ENCODE results near the gene MRPL34.
"Not testable (repeated sequence)": the region's sequence is repeated elsewhere in the genome, so short reads cannot be mapped to it uniquely, and the experiment has no call there.

MRPL34 gene

DNA sequence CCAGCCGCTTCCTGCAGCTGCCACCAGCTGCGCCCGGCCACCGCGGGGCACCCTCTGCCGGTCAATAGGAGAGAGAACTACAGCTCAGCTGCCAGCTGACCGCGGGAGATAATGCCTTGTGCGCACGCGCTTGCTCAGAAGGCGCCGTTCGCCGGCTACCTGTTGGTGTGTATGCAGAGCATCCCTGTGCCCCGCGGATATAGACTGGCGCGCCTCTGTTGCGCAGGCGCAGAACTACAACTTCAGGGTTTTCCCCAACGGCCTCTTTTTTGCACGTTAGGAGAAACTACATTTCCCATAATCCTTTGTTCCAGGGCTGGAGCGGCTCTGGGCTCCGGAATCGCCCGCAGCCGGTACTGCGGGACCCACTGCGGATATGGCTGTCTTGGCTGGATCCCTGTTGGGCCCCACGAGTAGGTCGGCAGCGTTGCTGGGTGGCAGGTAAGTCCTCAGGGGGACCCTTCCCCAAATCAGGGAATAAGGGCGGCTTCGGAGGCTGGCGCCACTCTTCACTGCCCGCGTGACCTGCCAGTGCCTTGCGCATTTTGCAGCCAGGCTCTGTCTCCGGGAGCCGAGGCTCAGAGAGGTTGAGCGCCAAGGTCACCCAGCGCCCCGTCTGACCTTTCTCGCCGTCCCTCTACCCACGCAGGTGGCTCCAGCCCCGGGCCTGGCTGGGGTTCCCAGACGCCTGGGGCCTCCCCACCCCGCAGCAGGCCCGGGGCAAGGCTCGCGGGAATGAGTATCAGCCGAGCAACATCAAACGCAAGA, at the start of gene MRPL34:
MRPL34 (plus strand) TSS at position 356 of the 768 bp plus-strand sequence; CDS start at position 377, 21 bp downstream.
- DNase-seq: peak; percentile 98

DNA sequence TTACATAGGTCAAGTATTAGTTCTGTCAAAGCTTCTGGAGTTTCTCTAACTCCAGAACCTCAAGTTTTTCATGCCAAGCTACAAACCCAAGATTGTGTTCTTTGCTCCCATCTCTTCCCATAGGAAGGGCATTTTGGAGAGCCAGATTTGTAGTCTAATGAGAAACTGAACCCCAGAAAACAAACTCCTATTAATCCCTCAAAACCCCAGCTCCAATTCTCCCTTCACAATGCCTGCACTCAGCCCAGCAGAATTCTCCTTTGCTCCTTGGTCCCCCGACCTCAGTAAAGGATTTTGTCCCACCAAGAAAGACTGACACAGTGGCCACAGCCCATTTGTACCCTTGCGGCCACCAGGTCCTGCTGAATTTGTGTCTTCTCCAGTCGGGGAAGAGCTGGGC, 49.5 kb upstream of the MRPL34 start:
- no peak for DNase-seq

DNA sequence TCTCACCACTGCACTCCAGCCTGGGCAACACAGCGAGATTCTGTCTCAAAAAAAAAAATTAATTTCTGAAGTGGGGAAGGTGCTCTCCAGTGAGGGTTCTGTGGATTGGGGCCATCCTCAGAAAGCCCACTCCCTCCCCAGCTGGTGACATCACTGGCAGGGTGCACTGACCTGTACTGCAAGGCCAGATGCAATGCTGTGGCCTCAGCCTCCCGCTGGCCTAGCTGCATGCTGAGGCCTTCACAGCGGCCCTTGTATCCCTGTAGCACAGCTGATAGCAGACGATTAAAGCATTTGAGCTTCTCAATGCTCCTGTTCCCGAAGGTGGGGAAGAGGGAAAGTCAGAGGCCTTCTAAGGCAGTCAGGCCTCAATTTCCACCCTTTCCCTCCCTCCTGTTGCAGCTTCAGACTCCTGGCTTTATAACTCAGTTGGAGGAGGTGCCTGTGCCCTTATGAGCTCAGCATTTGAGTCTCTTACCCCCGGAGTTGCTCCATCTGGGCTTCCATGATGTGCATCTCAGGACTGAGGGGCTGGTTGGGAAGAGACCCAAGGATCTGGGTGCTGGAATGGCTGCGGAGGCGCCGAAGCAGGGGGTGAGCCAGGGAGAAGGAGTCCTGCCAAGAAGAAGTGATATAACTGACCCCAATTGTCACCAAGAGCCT, 46.4 kb upstream of the MRPL34 start:
- DNase-seq: no peak

- DNase-seq: no peak
These were observed 45.7 kb upstream of the MRPL34 start for GRCh38 chr19:17259934-17260333.

DNA sequence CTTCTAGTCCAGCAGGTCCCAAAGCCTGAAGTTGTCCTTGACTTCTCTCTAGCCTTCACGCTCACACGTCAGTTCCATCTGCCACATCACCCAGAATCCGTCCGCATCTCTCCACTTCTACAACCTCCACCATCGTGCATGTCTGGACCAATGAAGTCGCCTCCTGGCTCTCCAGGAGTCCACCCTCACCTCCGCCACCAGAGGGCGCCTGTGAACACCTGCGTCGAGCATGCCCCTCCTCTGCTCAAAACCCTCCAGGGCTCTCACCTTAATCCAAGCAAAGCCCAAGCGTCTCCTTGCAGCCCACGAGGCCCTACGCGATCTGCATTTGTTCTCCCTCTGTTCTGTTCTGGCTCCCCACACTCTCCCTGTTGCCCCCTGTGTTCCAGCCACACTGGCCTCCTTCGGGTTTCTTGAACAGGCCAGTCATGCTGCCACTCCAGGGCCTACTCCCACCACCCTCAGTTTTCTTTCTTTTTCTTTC, 44.8 kb upstream of the MRPL34 start:
- DNase-seq: peak; percentile 74

GRCh38 chr19:17262557-17262956, 43.1 kb upstream of the MRPL34 start:
- DNase-seq: no peak

GRCh38 chr19:17263712-17264640, 41.7 kb upstream of the MRPL34 start:
- no peak for DNase-seq

GRCh38 chr19:17264641-17264979, 41.1 kb upstream of the MRPL34 start, which contains the start of gene USHBP1:
USHBP1 (minus strand) TSS chr19:17264745; CDS start chr19:17264299, 446 bp downstream.
- DNase-seq: no peak

DNA sequence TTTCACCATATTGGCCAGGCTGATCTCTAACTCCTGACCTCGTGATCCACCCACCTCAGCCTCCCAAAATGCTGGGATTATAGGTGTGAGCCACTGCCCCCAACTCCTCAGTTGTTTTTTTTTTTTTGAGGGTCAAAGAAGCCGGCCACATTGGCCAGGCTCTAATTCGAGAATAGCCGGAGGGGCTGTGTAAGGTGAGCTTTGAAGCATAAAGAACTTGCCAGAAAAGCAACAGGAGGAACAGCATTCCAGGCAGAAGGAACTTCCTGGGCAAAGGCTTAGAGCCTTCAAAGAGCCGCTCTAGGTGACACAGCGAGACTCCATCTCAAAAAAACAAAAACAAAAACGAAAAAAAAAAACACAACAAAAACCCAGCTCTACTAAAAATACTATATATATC, 39.6 kb upstream of the MRPL34 start:
- DNase-seq: no peak

- DNase-seq: no peak
These were observed 39.1 kb upstream of the MRPL34 start for GRCh38 chr19:17266589-17266974.

- peak; percentile 95 for DNase-seq
These were observed 38.5 kb upstream of the MRPL34 start, which contains the start of gene BABAM1 for GRCh38 chr19:17266975-17267788. BABAM1 (plus strand) TSS chr19:17267443; CDS start chr19:17268807, 1,364 bp downstream.

DNA sequence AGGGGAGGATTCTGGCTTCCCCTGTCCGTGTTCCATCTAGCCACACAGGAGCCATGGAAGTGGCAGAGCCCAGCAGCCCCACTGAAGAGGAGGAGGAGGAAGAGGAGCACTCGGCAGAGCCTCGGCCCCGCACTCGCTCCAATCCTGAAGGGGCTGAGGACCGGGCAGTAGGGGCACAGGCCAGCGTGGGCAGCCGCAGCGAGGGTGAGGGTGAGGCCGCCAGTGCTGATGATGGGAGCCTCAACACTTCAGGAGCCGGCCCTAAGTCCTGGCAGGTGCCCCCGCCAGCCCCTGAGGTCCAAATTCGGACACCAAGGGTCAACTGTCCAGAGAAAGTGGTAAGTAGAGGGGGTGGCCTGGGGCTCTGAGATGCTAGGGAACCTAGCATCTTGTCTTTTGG, 36.9 kb upstream of the MRPL34 start:
- DNase-seq: no peak

- not testable (repeated sequence) for DNase-seq
These were observed 30.8 kb upstream of the MRPL34 start for GRCh38 chr19:17274892-17275291.

GRCh38 chr19:17275441-17276175, 30.1 kb upstream of the MRPL34 start:
- DNase-seq: no peak

DNA sequence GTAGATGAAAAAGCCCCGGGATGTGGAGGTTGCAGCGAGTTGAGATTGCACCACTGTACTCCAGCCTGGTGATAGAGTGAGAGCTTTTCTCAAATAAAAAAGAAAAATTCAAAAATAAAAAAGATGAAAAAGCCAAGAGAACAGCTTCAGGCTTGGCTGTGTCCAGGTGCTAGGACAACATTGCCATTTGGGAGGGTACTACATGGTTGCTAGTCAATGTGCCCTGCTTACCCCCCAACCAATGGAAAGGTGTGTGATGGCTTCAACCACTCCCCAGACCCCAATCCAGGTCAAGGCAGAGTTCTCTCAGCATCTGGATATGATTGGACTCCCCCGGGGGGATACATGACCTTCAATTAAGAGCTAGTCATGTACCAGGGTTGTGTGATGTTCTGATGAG, 26.2 kb upstream of the MRPL34 start:
- no peak for DNase-seq

DNA sequence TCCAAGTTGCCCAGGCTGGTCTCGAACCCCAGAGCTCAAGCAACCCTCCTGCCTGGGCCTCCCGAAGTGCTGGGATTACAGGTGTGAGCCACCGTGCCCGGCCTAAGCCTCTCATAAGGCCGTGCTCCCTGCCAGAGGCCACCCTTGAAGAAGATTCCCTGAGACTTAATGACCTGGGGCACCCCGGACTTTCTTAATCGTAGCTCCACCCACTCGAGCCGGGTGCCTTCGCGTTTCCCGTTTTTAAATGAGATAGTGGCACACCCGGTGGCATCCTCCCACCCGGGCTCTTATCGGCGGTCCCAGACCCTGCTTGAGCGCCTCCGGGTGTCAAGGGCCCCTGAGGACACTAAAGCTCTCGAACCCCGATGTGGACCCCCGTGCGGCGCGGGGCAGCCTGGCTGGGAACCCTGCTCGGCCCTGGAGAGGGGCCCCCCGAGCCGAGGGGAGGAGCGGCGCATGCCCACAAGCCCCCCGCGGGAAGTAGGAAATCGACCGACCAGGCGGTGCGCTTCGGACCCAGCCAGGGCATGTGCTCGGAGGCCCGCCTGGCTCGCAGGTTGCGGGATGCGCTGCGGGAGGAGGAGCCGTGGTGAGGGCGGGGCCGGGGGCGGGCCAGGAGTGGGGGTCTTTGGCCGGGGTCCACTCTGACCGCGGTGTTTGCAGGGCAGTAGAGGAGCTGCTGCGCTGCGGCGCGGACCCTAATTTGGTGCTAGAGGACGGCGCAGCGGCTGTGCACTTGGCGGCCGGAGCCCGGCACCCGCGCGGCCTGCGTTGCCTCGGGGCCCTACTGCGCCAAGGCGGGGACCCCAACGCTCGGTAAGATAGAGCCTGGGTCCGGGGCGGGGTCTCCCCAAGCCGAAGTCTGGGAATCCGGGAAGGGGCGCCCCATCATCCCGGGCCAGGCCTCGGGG, 24.0 kb upstream of the MRPL34 start, which contains the start of gene ANKLE1:
ANKLE1 (plus strand) TSS at position 511 of the 914 bp plus-strand sequence; CDS start at position 531, 20 bp downstream.
- no peak for DNase-seq

- peak; percentile 61 for DNase-seq
These were observed 23.1 kb upstream of the MRPL34 start for GRCh38 chr19:17282488-17283125.

DNA sequence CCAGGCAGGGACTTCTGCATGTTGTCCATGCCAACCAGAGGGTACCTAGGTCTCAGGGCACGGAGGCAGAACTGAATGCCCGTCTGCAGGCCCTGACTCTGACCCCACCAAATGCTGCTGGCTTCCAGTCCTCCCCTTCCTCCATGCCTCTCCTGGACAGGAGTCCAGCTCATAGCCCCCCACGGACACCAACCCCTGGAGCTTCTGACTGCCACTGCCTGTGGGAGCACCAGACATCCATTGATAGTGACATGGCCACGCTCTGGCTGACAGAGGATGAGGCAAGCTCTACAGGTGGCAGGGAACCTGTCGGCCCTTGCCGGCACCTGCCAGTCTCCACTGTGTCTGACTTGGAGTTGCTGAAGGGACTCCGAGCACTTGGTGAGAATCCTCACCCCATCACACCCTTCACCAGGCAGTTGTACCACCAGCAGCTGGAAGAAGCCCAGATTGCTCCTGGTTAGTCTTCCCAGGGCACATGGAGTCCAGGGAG, 22.1 kb upstream of the MRPL34 start:
- no peak for DNase-seq

- no peak for DNase-seq
These were observed 20.1 kb upstream of the MRPL34 start for GRCh38 chr19:17285415-17286135.

Measured in NCI-H345 (cell line).